Measurements from ENCODE around the gene TPRN. TPM values are rescaled to one million over a fixed set of nuclear protein-coding genes. Genes with fewer than 3 reads are reported as not detected.

TPRN gene
- polyA plus RNA-seq, 4 donors, result 12.9 to 18.6 (median 14.1) TPM

DNA sequence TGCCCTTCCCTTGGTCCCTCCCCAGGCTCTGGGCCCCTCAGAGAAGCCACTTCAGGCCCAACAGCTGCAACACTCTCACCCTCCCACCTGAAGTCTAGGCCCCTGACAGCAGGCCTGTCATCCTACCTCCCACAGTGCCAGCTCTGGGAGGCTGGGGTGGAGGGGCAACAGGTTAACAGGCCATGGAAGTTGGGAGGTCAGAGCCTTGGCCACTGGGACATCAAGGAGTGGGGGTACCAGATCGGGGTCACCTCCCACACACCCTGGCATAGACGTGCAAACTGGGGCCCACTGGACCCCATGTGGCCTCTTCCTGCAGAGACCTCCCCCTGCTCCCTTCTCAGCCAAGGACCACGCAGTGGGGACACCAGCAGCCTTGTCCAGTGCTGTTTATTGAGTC is 9.3 kb downstream of the TPRN start:
- DNase-seq (ENCODE audit: low read depth in 4 of 4, low spot score in 3 of 4), result no peak

DNA sequence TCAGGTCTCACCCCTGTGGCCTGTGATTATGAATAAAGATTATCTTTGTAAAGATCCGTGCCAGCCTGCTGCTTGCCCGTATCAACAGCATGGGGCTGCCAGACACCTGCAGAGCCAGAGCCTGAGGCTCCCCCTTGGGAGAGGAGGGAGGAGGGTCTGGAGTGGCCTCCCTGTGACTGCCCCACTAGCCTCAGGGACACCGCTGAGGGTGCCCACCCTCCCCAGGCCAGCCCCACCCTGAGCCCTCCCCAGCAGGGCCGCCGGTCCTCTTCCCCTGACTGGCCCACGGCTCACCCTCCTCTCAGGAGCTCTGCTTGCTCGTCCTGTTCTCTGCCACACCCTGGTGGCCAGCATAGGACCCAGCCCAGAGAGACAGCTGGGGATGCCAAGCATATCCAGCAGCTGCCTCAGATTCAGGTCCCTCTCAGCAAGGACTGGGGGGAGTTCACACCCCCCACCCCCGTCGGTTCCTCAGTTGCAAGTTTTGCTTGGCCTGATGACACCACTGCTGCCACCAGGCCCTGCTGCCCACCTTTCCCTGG is 10.2 kb downstream of the TPRN start:
- DNase-seq (ENCODE audit: low read depth in 4 of 4, low spot score in 3 of 4), result no peak

DNA sequence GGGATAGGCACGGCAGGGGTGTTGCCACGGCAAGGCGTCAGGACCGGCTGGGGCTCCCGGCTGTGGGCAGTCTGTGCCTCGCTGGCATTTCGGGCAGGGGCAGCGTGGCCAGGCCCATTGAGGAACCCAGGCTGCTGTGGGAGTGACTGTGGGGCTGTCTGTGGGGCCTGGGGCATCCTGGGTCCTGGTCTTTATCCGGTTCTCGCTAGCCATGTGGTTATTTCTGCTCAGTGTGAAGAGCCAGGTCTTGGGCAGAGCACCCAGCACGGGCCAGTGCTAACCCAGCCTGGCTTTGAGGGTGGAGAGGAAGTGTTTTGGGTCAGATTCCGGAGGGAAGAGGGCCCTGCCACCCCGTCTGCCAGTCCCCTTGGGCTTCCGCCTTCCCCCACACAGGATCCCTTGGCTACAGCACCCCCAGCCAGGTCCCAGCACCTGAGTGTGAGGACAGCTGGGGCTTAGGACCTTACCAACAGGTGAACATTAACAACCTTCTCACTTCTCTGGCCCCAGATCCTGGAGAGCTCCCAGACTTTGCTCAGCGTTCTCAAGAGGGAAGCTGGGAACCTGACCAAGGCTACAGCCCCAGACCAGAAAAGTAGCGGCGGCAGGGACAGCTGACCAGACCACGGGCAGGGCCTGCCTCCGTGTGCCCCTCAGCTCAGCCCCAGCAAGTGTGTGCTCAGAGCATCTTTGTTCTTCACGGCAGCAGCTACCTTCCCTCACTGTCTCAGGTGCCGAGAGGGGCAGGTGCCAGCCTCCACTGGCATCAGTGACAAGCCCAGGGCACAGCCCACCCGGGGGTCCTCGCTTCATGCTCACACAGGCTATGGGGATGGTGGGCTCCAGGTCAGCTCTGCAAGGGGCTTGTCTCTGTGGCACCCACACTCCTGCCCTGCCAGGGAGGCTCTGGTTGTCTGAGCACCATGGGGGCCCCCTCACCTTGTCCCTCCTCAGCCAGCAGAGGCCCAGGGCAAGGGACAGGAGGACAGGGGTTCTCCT is 10.9 kb downstream of the TPRN start:
- DNase-seq (ENCODE audit: low read depth in 4 of 4, low spot score in 3 of 4), result no peak

DNA sequence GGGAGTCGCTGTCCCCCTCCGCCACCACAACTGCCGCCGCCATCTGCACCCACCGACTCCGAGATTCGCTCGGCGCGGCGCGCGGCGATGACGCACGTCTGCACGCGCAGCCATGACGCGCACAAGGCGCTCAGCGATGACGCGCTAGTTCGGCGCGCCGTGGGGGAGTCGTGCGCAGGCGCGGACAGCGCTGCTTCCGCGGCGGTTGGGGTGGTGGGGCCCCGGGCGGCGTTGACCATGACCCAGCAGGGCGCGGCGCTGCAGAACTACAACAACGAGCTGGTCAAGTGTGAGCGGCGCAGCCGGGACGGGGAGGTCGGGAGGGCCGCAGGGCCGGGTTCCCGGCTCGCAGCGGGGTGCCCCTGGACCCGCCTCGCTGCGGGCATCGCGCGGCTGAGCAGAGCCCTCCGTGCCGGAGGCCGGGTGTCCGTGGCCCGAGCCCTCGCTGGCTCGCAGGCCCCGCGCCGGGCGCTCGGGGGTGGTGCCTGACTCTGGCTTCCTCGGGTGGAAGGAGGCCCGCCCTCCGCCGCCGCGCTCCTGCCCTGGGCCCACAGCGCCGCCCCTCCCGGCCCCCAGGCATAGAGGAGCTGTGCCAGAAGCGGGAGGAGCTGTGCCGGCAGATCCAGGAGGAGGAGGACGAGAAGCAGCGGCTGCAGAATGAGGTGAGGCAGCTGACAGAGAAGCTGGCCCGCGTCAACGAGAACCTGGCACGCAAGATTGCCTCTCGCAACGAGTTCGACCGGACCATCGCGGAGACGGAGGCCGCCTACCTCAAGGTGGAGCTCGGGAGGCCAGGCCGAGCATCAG is 11.8 kb downstream of the TPRN start, which contains the start of the genes ANAPC2 and SSNA1:
TSS of gene ANAPC2 (minus strand) at position 71 of the 807 bp plus-strand sequence. CDS start at position 43, 28 bp downstream.
TSS of gene SSNA1 (plus strand) at position 187 of the 807 bp plus-strand sequence. CDS start at position 238, 51 bp downstream.
- peak; percentile 89 to 98 (median 92) for DNase-seq (ENCODE audit: low read depth in 4 of 4, low spot score in 3 of 4)

DNA sequence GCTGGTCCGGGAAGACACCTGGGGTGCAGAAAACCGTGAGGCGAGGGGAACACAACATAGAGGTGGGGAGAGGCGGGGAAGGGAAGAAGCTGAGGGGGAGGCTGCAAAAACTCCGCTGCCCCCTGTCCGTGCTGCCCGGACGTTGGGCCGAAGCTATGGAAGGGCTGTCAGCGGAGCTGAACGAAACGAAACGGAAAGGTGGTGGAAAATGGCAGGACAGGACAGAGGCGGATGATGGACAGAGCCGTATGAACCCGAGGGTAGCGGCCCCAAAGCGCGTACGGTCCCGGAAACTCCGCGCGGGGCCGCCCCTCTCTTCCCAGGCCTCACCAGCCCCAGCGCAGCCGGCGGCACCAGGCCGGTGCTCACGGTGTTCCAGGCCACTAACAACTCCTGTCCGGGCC is 12.5 kb downstream of the TPRN start:
- DNase-seq (ENCODE audit: low read depth in 4 of 4, low spot score in 3 of 4), result no peak

DNA sequence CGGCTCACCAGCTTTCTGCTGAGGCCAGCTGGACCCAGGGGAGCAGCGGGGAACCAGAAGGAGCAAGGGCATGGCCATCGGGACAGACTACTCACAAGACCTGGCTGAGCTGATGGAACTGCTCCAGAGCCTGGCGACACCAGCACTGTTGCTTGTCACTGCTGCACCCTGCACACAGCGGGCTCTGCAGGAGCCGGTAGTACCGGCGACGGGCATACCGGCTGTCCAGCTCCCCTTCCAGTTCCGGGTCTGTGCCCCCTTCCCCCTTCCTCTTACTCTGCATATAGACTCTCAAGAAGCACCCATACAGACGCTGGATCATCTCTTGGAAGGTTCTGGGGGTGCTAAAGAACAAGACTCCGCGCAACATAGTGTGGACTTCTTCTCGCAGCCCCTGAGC is 13.2 kb downstream of the TPRN start:
- DNase-seq (ENCODE audit: low read depth in 4 of 4, low spot score in 3 of 4), result no peak

DNA sequence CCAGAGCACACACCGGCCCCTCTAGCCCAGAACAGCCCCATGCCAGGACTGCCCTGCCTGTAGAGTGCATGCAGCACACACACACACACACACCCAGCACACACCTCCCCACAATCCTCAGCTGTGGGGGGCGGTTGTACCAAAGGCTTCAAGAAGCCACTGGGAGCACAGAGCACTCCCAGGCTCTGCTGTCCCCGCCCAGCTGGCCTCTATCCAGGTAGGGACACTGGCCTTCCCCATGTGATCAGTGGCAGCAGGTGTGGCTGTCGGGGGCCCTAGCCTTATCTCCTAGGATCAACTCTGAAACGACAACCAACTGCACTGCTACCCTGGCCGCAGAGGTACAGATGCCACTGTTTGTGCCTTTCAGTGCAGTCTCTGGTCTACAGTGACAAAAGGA is 14.2 kb downstream of the TPRN start:
- no peak for DNase-seq (ENCODE audit: low read depth in 4 of 4, low spot score in 3 of 4)

DNA sequence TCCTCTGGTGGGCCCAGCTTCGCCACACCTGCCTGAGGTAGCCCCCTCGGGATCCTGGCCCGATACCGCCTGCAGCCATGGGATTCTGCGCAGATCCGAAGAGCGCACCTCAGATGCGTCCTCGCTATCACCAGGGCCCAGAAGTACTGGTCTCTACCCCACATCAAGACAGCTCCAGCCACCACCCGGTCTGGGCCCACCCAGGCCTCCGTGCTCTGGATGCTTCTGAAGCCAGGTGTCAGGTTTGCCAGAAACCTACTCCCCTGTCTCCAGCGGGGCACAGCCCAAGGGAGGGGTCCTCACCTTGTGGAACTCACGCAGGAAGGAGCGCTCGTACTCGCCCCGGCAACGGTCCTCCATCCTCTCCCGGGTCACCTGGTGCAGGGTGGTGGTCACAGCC is 14.6 kb downstream of the TPRN start:
- no peak for DNase-seq (ENCODE audit: low read depth in 4 of 4, low spot score in 3 of 4)

DNA sequence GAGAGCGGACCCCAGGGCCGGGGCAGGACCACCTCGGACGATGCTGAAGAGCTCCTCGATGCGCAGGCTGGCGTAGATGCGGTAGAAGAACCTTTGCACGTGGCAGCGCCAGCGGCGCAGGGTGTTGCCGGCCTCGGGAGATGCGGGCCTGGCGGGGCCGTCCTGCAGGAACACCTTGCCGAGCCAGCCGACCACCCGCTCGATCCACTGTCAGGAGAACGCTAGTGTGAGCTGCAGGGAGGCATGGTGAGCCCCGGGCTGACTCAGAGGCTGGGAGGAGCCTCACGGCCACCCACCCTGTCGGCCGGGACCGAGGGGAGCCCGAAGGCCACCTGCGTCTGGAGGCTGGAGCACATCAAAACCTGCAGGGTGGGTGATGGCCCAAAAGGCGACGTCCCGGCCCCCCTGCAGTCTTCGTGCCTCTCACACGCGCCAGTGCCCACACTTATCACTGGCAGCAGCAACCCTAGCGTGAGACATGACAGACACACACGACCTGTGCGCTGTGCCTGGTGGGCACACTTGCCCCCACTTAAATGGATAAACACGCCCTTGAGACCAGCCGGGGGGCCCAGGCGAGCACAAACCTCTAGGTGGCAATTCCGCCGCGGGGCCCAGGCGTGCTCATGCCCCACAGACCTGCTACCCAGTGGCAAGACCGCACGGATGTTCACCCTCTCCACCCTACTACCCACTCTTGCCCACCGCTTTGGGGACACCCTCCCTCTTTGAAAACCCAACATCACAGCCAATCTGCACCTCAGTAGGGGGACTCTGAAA is 15.5 kb downstream of the TPRN start:
- DNase-seq (ENCODE audit: low read depth in 4 of 4, low spot score in 3 of 4), result no peak

DNA sequence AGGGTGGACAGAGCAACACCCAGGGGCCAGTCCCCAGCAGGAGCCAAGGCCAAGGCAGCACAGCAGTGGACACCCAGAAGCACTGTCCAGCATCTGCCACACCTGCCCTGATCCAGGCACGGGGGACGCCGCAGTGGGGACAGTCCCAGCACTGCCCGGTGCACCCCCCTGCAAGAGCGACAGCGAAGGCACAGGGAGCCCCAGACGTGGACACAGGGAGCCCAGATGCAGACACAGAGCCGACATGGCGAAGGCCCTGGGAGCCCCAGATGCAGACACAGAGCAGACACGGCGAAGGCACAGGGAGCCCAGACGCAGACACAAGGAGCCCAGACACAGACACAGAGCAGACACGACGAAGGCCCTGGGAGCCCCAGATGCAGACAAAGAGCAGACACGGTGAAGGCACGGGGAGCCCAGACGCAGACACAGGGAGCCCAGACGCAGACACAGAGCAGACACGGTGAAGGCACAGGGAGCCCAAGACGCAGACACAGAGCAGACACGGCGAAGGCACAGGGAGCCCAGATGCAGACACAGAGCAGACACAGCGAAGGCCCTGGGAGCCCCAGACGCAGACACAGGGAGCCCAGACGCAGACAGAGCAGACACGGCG is 16.5 kb downstream of the TPRN start:
- no peak for DNase-seq (ENCODE audit: low read depth in 4 of 4, low spot score in 3 of 4)

DNA sequence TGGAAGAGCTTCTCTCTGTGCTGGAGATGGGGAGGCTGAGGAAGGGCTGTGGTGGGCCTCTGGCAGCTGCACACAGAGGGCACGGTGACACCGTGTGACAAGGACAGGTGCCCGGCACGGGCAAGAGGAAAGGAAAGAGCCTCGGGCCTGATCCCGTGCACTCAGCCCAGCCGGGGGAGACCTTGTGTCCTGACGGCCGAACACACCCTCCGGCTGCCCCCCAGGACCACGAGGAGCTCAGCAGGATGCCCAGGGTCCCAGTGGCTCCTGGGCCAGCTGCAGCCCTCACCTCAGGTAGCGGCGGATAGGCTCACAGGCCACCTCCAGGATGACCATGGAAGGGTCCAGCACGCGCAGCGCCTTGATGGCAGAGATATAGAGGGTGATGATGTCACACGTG is 17.7 kb downstream of the TPRN start:
- DNase-seq (ENCODE audit: low read depth in 4 of 4, low spot score in 3 of 4), result no peak

DNA sequence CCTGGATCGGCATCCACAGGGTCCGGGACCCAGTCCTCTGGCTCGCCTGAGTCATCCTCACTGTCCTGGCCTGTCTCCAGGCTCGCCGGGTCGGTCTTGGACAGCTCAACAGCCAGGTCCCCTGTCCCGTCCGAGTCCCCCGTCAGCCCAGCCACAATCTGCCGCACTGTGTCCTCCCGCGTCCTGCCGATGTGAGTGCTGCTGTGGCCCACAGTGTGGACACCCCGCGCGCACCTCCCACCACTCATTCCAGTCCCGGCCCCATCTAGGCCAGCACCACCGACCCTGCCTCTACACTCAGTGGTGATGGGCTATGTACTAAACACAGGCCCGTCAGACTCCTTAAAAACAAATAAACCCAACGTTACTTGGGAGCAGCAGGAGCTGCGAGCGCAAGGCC is 18.9 kb downstream of the TPRN start:
- DNase-seq (ENCODE audit: low read depth in 4 of 4, low spot score in 3 of 4), result no peak

DNA sequence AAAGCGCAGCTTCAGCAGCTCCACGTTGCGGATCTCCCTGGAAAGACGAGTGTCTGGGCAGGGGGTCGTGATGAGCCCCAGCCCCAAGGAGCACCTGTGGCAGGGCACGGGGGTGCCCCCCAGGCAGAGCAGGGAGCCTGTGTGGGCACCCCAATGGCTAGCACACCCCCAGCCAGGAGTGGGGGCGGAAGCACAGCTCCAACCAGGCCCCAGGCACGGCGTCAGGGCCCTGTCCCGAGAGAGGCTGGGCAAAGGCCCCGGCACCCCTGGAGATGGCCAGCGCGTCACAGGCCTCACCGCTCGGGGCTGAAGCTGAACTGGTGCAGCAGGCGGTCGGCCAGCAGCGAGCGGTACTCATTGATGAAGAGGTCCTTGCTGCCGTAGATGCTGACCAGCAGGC is 20.1 kb downstream of the TPRN start:
- DNase-seq (ENCODE audit: low read depth in 4 of 4, low spot score in 3 of 4), result no peak

DNA sequence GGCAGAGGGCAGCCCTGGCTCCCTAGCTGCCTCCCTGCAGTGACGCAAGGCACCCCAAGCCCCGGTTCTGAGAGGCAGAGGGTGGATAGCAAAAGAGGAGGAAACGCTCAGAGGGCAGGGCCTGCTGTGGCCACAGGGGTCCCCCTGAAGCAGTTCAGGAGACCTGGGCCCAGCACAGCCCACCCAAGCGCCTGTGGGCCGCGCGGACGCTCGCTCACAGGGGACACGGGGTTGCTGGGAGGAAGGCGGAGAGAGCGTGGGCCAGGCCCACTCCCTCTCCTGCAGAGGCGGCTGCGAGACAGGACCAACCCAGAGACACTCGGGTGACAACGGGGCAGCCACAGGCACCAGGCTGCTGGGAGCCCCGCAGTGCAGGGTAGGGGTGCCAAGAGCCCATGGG is 20.8 kb downstream of the TPRN start:
- no peak for DNase-seq (ENCODE audit: low read depth in 4 of 4, low spot score in 3 of 4)

DNA sequence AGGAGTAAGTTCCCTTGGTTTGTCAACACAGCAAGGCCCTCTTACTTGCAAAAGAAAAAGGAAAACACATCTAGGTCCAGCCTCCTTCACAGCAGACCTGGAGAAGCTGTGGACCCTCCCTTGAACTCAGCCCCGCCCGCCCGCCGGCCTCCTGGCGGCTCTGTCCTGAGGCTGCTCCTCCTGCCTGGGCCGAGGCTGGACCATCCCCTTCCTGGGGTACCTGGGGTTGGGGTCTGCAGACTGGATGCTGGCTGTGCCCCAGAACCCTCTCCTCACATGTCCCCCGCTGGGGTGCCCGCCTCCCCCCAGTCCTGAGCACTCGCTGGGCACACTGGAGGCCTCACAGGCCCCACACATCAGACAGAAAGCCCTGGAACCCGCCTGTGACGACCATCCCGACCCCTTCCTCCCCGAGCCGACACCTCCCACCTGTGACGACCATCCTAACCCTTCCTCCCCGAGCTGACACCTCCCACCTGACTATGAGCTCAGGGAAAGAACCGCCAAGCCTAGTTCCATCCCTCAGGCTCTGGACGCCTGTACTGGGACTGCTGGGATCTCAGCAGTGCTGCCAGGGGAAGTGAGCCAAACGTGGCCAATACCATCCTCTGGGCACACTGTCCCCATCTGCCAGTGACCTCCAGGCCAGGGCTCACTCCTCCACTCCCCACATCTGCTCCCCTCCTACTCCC is 21.5 kb downstream of the TPRN start:
- no peak for DNase-seq (ENCODE audit: low read depth in 4 of 4, low spot score in 3 of 4)

DNA sequence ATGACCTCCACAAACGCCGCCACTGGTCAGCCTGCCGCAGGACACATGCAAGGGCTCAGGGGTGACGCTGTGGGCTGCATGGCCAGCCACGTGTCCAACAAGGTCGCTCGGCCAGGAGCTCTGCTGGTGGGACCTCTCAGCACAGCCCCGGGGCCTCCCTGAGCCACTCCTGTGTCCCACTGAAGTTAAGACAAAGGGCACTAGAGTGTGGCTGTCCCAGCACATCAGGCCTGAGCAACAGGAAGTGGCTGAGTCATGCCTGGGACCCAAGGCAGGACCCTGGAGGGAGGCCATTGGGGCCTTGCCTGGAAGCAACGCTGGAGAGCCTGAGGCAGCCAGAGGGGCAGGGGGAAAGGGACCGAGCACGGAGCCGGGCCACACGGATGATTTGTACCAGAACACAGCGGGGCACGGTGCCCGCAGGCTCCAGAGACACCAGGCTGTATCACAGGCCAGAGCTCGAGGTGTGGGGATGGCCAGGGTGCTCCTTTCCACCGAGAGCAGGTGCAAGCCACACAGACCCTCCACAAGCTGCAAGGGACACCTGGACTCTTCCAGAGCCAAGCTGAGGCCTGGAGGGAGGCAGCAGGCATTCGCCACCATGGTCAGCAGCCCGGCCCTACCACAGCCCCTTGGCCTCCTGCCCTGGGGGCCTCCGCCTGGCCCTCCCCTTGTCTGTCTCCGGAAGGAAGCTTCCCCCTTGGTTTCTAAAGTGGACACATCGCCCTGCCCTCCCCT is 22.2 kb downstream of the TPRN start:
- DNase-seq (ENCODE audit: low read depth in 4 of 4, low spot score in 3 of 4), result no peak

DNA sequence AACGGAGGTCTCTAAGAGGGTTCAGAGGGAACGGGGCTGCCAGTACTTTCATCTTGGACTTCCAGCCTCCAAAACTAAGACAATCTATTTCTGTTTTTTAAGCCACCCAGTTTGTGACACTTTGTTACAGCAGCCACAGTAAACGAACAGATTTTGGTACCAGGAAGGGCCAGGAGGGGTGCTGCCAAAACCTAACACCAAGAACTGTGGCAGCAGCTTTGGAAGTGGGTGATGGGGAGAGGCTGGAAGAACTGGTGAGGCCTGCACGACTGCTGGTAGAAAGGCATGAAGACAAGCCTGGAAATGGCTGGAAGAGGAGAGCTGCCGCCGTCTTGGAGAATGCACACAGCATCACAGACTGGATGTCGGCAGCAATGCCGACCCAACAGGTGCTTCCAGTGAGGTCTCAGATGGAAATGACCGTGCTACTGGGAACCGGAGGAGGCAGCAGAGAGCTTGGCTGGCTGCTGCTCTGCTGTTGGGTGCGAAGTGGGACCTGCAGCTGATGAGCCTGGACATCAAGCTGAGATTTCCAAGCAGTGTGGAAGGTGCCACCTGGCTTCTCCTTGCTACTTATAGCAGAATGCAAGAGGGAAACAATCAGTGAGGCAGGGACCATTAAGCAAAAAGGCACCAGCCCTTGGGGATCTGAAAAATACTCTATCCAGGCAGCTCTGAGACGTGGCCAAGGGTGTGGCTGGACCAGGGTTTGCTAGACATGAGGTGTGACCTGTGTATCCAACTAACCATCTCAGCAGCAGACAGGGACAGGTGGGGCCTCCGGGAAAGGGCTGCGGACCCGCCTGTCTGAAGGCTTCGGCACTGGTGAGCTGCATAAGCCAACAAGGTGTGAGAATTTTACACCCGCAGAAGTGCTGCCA is 24.0 kb downstream of the TPRN start:
- DNase-seq (ENCODE audit: low read depth in 4 of 4, low spot score in 3 of 4), result no peak

Data from right renal pelvis (tissue), 4 donors.